Neural cell (in vitro differentiated cells): ENCODE results near the gene TRIM46. TPM values are rescaled to one million over a fixed set of nuclear protein-coding genes. Genes with fewer than 3 reads are reported as not detected.

Experiments
- H2AFZ ChIP-seq: fragments of 200-600, 300-800 bp; sonication (generic), shearing (Covaris generic); 2 replicates; pipeline ENCODE4 v1.6.0; 2014; ENCODE audit warnings: low read depth, mild to moderate bottlenecking, antibody characterized with exemption, low read length, moderate library complexity
- H3F3A ChIP-seq: fragments of 200-600 bp; shearing (Covaris generic); 2 replicates; pipeline ENCODE4 v1.6.1; 2016; ENCODE audit warnings: mild to moderate bottlenecking, moderate library complexity, mixed read lengths, antibody characterized with exemption, low read length; ENCODE audit not compliant: insufficient read depth, poor library complexity, severe bottlenecking
- H3K27ac ChIP-seq: fragments of 200-600, 300-800 bp; sonication (generic), shearing (Covaris generic); 2 replicates; pipeline ENCODE4 v1.5.1; 2014; ENCODE audit warnings: mild to moderate bottlenecking, low read length, moderate library complexity
- H3K27me3 ChIP-seq: fragments of 300-800, 200-600 bp; sonication (generic), shearing (Covaris generic); 2 replicates; pipeline ENCODE4 v1.6.0; 2014; ENCODE audit warnings: mild to moderate bottlenecking, low read depth, low read length, moderate library complexity; ENCODE audit not compliant: insufficient read depth
- H3K36me3 ChIP-seq: fragments of 300-800, 200-600 bp; sonication (generic), shearing (Covaris generic); 2 replicates; pipeline ENCODE4 v1.5.1; 2014; ENCODE audit warnings: mild to moderate bottlenecking, antibody characterized with exemption, low read length, moderate library complexity; ENCODE audit not compliant: insufficient read depth
- H3K4me2 ChIP-seq: fragments of 300-800, 200-600 bp; sonication (generic), shearing (Covaris generic); 2 replicates; pipeline ENCODE4 v1.6.0; 2014; ENCODE audit warnings: mild to moderate bottlenecking, low read length
- H3K4me3 ChIP-seq: fragments of 300-800, 200-600 bp; sonication (generic), shearing (Covaris generic); 2 replicates; pipeline ENCODE4 v1.5.1; 2014; ENCODE audit warnings: mild to moderate bottlenecking, low read length, moderate library complexity
- H3K79me2 ChIP-seq: fragments of 200-600 bp; shearing (Covaris generic); replicated peaks from 2 replicates; pipeline ENCODE4 v1.6.0; 2014; ENCODE audit warnings: mild to moderate bottlenecking, low read length, moderate library complexity; ENCODE audit not compliant: insufficient read depth
- H3K9ac ChIP-seq: fragments of 300-800, 200-600 bp; sonication (generic), shearing (Covaris generic); 2 replicates; pipeline ENCODE4 v1.6.1; 2016; ENCODE audit warnings: mild to moderate bottlenecking, low read length, mixed read lengths
- H3K9me2 ChIP-seq: fragments of 200-600 bp; shearing (Covaris generic); 2 replicates; pipeline ENCODE4 v1.6.1; 2016; ENCODE audit warnings: mild to moderate bottlenecking, low read length, mixed read lengths; ENCODE audit not compliant: insufficient read depth
- H3K9me3 ChIP-seq: fragments of 200-600, 300-800 bp; sonication (generic), shearing (Covaris generic); 2 replicates; pipeline ENCODE4 v1.6.1; 2016; ENCODE audit warnings: mild to moderate bottlenecking, mixed run types, low read length, moderate library complexity, mixed read lengths
- H4K20me1 ChIP-seq: fragments of 200-600 bp; shearing (Covaris generic); 2 replicates; pipeline ENCODE4 v1.6.1; 2016; ENCODE audit warnings: mild to moderate bottlenecking, mixed run types; ENCODE audit not compliant: insufficient read depth
- CTCF ChIP-seq: fragments of 450-650 bp; IDR thresholded peaks from 2 replicates; pipeline ENCODE4 v1.5.1; 2014; ENCODE audit warnings: antibody characterized with exemption, mild to moderate bottlenecking, moderate library complexity; ENCODE audit not compliant: poor library complexity, severe bottlenecking
- EP300 ChIP-seq: fragments of 450-650 bp; conservative IDR thresholded peaks from 2 replicates; pipeline ENCODE4 v1.6.1; 2014; ENCODE audit warnings: antibody characterized with exemption, mild to moderate bottlenecking, moderate library complexity; ENCODE audit not compliant: poor library complexity, severe bottlenecking
- EZH2 ChIP-seq: fragments of 200-600, 300-800 bp; shearing (Covaris generic), sonication (generic); IDR thresholded peaks from 2 replicates; pipeline ENCODE4 v1.6.1; 2014; ENCODE audit warnings: antibody characterized with exemption, low read length, borderline replicate concordance, mild to moderate bottlenecking; ENCODE audit not compliant: insufficient read depth, poor library complexity, severe bottlenecking
- MXI1 ChIP-seq: fragments of 450-650 bp; conservative IDR thresholded peaks from 2 replicates; pipeline ENCODE4 v1.6.1; 2014; ENCODE audit warnings: antibody characterized with exemption, mild to moderate bottlenecking; ENCODE audit not compliant: poor library complexity, severe bottlenecking
- POLR2AphosphoS5 ChIP-seq: IDR thresholded peaks from 2 replicates; pipeline ENCODE4 v1.6.1; 2012
- RAD21 ChIP-seq: fragments of 450-650 bp; conservative IDR thresholded peaks from 2 replicates; pipeline ENCODE4 v1.6.1; 2014; ENCODE audit warnings: antibody characterized with exemption, mild to moderate bottlenecking, moderate library complexity
- REST ChIP-seq: IDR thresholded peaks from 2 replicates; pipeline ENCODE4 v1.6.1; 2012; ENCODE audit warnings: borderline replicate concordance
- SMC3 ChIP-seq: fragments of 450-650 bp; conservative IDR thresholded peaks from 2 replicates; pipeline ENCODE4 v1.6.1; 2014; ENCODE audit warnings: antibody characterized with exemption, mild to moderate bottlenecking, moderate library complexity; ENCODE audit not compliant: poor library complexity
- TAF1 ChIP-seq: IDR thresholded peaks from 2 replicates; pipeline ENCODE4 v1.6.1; 2012; ENCODE audit warnings: low read depth
- polyA plus RNA-seq: library from polyadenylated mRNA; depleted of rRNA; stranded (reverse); fragments of >200 nt; gene quantifications from 2 replicates; pipeline ENCODE4 v1.2.3, GENCODE V29; 2014

TRIM46 gene
- polyA plus RNA-seq, 1 donor from 2014 or later = 31.5 TPM

- no peak overlapping the region for H3K4me3 ChIP-seq
- peaks cover 10% of the 10 kb centered on the region for H3K79me2 ChIP-seq
- no peak for TF ChIP-seq EP300
- TF ChIP-seq REST = no peak
- no peak for TF ChIP-seq EZH2
- no peak for TF ChIP-seq TAF1
- TF ChIP-seq SMC3 = no peak
- TF ChIP-seq POLR2AphosphoS5 = no peak
- TF ChIP-seq CTCF = no peak
- TF ChIP-seq RAD21 = no peak
- no peak for TF ChIP-seq MXI1
- H4K20me1 ChIP-seq = no peaks in the 10 kb centered on the region
- H3K27ac ChIP-seq = no peak overlapping the region
- H3F3A ChIP-seq = peaks cover 5% of the 10 kb centered on the region
- H3K4me2 ChIP-seq = no peak overlapping the region
- H3K27me3 ChIP-seq = no peaks in the 10 kb centered on the region
- H3K36me3 ChIP-seq = no peaks in the 10 kb centered on the region
- no peaks in the 10 kb centered on the region for H3K9me3 ChIP-seq
- no peaks in the 10 kb centered on the region for H3K9me2 ChIP-seq
- H3K9ac ChIP-seq = no peak overlapping the region
- H2AFZ ChIP-seq = no peak overlapping the region
Measured at GRCh38 chr1:155168456-155169210, 5.0 kb upstream of the TRIM46 start.

GRCh38 chr1:155169541-155169940 is 4.1 kb upstream of the TRIM46 start:
- Histone ChIP-seq H3K79me2 (peaks cover 15% of the 10 kb centered on the region), H4K20me1 (no peaks in the 10 kb centered on the region), H3F3A (peaks cover 5% of the 10 kb centered on the region), H3K4me2 (no peak overlapping the region), H3K27me3 (no peaks in the 10 kb centered on the region), H3K27ac (no peak overlapping the region), H3K9me3 (no peaks in the 10 kb centered on the region), H2AFZ (no peak overlapping the region), H3K4me3 (no peak overlapping the region), H3K36me3 (no peaks in the 10 kb centered on the region), H3K9me2 (no peaks in the 10 kb centered on the region), H3K9ac (no peak overlapping the region)
- TF ChIP-seq CTCF = no peak
- TF ChIP-seq TAF1 = no peak
- TF ChIP-seq EZH2 = no peak
- TF ChIP-seq MXI1 = no peak
- no peak for TF ChIP-seq POLR2AphosphoS5
- TF ChIP-seq SMC3 = no peak
- no peak for TF ChIP-seq REST
- TF ChIP-seq RAD21 = no peak
- no peak for TF ChIP-seq EP300
